HepG2 (cell line): Measurements from ENCODE around the gene PCSK6. TPM values are rescaled to one million over a fixed set of nuclear protein-coding genes. Genes with fewer than 3 reads are reported as not detected.
A peak's percentile ranks its signal among the peaks of the same experiment; 100 is the strongest.

ENCODE experiments used
- ARHGAP35 ChIP-seq: sonication (generic); formaldehyde crosslinking; IDR thresholded peaks from 2 replicates; pipeline ENCODE4 v1.9.0; 2022; ENCODE audit warnings: mild to moderate bottlenecking, inconsistent platforms, moderate library complexity, missing genetic modification reagents, borderline replicate concordance
- ATF2 ChIP-seq: sonication (generic); formaldehyde crosslinking; IDR thresholded peaks from 2 replicates; pipeline ENCODE4 v1.4.0; 2020; ENCODE audit warnings: missing genetic modification reagents
- BHLHE40 ChIP-seq: IDR thresholded peaks from 2 replicates; pipeline ENCODE4 v1.6.1; 2011; ENCODE audit warnings: low read length, improper control_type of control experiment
- CENPX ChIP-seq: sonication (generic); formaldehyde crosslinking; IDR thresholded peaks from 2 replicates; pipeline ENCODE4 v1.9.0; 2021; ENCODE audit warnings: mild to moderate bottlenecking, missing genetic modification reagents, moderate library complexity
- CHD2 ChIP-seq: IDR thresholded peaks from 2 replicates; pipeline ENCODE4 v1.6.1; 2011; ENCODE audit warnings: low read depth, low read length, improper control_type of control experiment
- EHMT2 ChIP-seq: fragments of 200-600 bp; sonication (generic); IDR thresholded peaks from 2 replicates; pipeline ENCODE4 v1.7.0; 2017; ENCODE audit warnings: antibody characterized with exemption, low read depth, low read length, borderline replicate concordance
- RAD21 ChIP-seq: fragments of 450-650 bp; formaldehyde crosslinking; IDR thresholded peaks from 2 replicates; pipeline ENCODE4 v1.5.0; 2020; ENCODE audit warnings: mild to moderate bottlenecking
- SP1 ChIP-seq, 2 experiments: fragments of 450-650 bp in 1 of 2; sonication (generic) in 1 of 2; formaldehyde crosslinking in 1 of 2; IDR thresholded peaks; 2 replicates each; pipeline versions ENCODE4 v1.4.0 to v1.6.1; 2016 to 2020; ENCODE audit warnings: missing genetic modification reagents in 1 of 2
- SP5 ChIP-seq: IDR thresholded peaks from 2 replicates; pipeline ENCODE4 v1.6.1; 2016; ENCODE audit warnings: low read depth, borderline replicate concordance
- SPEN ChIP-seq: sonication (generic); formaldehyde crosslinking; IDR thresholded peaks from 2 replicates; pipeline ENCODE4 v1.5.1; 2020; ENCODE audit warnings: low read depth, mild to moderate bottlenecking, missing genetic modification reagents
- ZBTB1 ChIP-seq: sonication (generic); formaldehyde crosslinking; IDR thresholded peaks from 2 replicates; pipeline ENCODE4 v1.4.0; 2020; ENCODE audit warnings: missing genetic modification reagents, borderline replicate concordance
- ZBTB33 ChIP-seq: sonication (generic); formaldehyde crosslinking; IDR thresholded peaks from 2 replicates; pipeline ENCODE4 v1.4.0; 2020; ENCODE audit warnings: missing genetic modification reagents
- ZBTB8A ChIP-seq: sonication (generic); formaldehyde crosslinking; IDR thresholded peaks from 2 replicates; pipeline ENCODE4 v1.4.0; 2020; ENCODE audit warnings: mild to moderate bottlenecking, low read depth, missing genetic modification reagents, borderline replicate concordance
- ZMAT3 ChIP-seq: sonication (generic); formaldehyde crosslinking; conservative IDR thresholded peaks from 2 replicates; pipeline ENCODE4 v1.7.0; 2021; ENCODE audit warnings: missing genetic modification reagents
- ZNF510 ChIP-seq: sonication (generic); formaldehyde crosslinking; IDR thresholded peaks from 2 replicates; pipeline ENCODE4 v1.4.0; 2020; ENCODE audit warnings: low read depth, mild to moderate bottlenecking, missing genetic modification reagents
- ZNF564 ChIP-seq: sonication (generic); formaldehyde crosslinking; IDR thresholded peaks from 2 replicates; pipeline ENCODE4 v1.8.1; 2023; ENCODE audit warnings: mild to moderate bottlenecking, missing genetic modification reagents
- ZNF674 ChIP-seq: sonication (generic); formaldehyde crosslinking; IDR thresholded peaks from 2 replicates; pipeline ENCODE4 v1.5.0; 2020; ENCODE audit warnings: low read depth, mild to moderate bottlenecking, missing genetic modification reagents
- ZNF766 ChIP-seq: sonication (generic); formaldehyde crosslinking; IDR thresholded peaks from 2 replicates; pipeline ENCODE4 v1.5.0; 2020; ENCODE audit warnings: missing genetic modification reagents, borderline replicate concordance
- ZNF775 ChIP-seq: sonication (generic); formaldehyde crosslinking; IDR thresholded peaks from 2 replicates; pipeline ENCODE4 v1.4.0; 2020; ENCODE audit warnings: missing genetic modification reagents, mild to moderate bottlenecking, moderate library complexity, borderline replicate concordance
- ZNF782 ChIP-seq: sonication (generic); formaldehyde crosslinking; IDR thresholded peaks from 2 replicates; pipeline ENCODE4 v1.4.0; 2020; ENCODE audit warnings: missing genetic modification reagents, mild to moderate bottlenecking, borderline replicate concordance
- ZNF83 ChIP-seq: sonication (generic); formaldehyde crosslinking; IDR thresholded peaks from 2 replicates; pipeline ENCODE4 v1.4.0; 2020; ENCODE audit warnings: missing genetic modification reagents, mild to moderate bottlenecking, borderline replicate concordance
- ZNF841 ChIP-seq: sonication (generic); formaldehyde crosslinking; IDR thresholded peaks from 2 replicates; pipeline ENCODE4 v1.8.1; 2023; ENCODE audit warnings: missing genetic modification reagents, borderline replicate concordance
- polyA plus RNA-seq, 8 experiments: library from polyadenylated mRNA; depleted of rRNA in 3 of 8; stranded (reverse) in 7 of 8; unstranded in 1 of 8; fragments of >200 nt; fragmentation: Illumina TruSeq in 4 of 8; extraction: Trizol in 4 of 8; gene quantifications; 2 replicates each; pipeline versions ENCODE4 v1.2.1 to v1.2.3, GENCODE V29; 2011 to 2016; ENCODE audit warnings: low read depth in 4 of 8, missing spikeins in 1 of 8, mixed read lengths in 1 of 8; ENCODE audit not compliant: insufficient read depth in 1 of 8
- total RNA-seq, 5 experiments: library from RNA; depleted of rRNA; stranded (reverse); fragments of >200 nt; fragmentation: Illumina TruSeq; extraction: Trizol; gene quantifications; 2 replicates each; pipeline ENCODE4 v1.2.3, GENCODE V29; 2016; ENCODE audit warnings: low read depth in 1 of 5
- TF ChIP-seq, protein P1 (sequence below): sonication (generic); formaldehyde crosslinking; IDR thresholded peaks from 2 replicates; pipeline ENCODE4 v1.5.1; 2020; ENCODE audit warnings: mild to moderate bottlenecking, moderate library complexity, missing genetic modification reagents
- TF ChIP-seq, protein P2 (sequence below): IDR thresholded peaks from 2 replicates; pipeline ENCODE4 v1.6.1; 2016; ENCODE audit warnings: mild to moderate bottlenecking, missing biosample characterization, missing genetic modification reagents

The PCSK6 gene
- total and polyA plus RNA-seq, 2 of the 13 experiments (the other 11 are each of a cell fraction or from before 2014, with no cell fraction given), result 56.5 to 155 TPM

GRCh38 chr15:101445562-101446517, 43.7 kb downstream of the PCSK6 start (continued):
- TF ChIP-seq ATF2, result peak; percentile 83
- no peak for TF ChIP-seq ZBTB1 (CRISPR knock-in tag)
- TF ChIP-seq ZNF564 (CRISPR knock-in tag), result no peak
- no peak for TF ChIP-seq BHLHE40
- no peak for TF ChIP-seq ZNF674 (CRISPR knock-in tag)
- TF ChIP-seq ZNF841 (CRISPR knock-in tag), result no peak
- no peak for TF ChIP-seq ARHGAP35 (CRISPR knock-in tag)
- TF ChIP-seq ZNF782 (CRISPR knock-in tag), result peak; percentile 72; the same call in 1 of the 2 replicates
- no peak for TF ChIP-seq RAD21 (CRISPR knock-in tag)
- TF ChIP-seq, protein P1, sequence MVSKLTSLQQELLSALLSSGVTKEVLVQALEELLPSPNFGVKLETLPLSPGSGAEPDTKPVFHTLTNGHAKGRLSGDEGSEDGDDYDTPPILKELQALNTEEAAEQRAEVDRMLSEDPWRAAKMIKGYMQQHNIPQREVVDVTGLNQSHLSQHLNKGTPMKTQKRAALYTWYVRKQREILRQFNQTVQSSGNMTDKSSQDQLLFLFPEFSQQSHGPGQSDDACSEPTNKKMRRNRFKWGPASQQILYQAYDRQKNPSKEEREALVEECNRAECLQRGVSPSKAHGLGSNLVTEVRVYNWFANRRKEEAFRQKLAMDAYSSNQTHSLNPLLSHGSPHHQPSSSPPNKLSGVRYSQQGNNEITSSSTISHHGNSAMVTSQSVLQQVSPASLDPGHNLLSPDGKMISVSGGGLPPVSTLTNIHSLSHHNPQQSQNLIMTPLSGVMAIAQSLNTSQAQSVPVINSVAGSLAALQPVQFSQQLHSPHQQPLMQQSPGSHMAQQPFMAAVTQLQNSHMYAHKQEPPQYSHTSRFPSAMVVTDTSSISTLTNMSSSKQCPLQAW (CRISPR knock-in tag), result peak; percentile 36; the same call in 1 of the 2 replicates
- TF ChIP-seq ZBTB8A (CRISPR knock-in tag), result no peak
- no peak for TF ChIP-seq CHD2
- no peak for TF ChIP-seq ZNF766 (CRISPR knock-in tag)
- no peak for TF ChIP-seq CENPX (CRISPR knock-in tag)
- peak; percentile 87 for TF ChIP-seq SP5
- peak; percentile 69; the same call in 1 of the 2 replicates for TF ChIP-seq ZMAT3 (CRISPR knock-in tag)
- TF ChIP-seq, protein P2, sequence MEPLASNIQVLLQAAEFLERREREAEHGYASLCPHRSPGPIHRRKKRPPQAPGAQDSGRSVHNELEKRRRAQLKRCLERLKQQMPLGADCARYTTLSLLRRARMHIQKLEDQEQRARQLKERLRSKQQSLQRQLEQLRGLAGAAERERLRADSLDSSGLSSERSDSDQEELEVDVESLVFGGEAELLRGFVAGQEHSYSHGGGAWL, result no peak
- TF ChIP-seq ZNF775 (CRISPR knock-in tag), result no peak
- no peak for TF ChIP-seq SP1 (IDR thresholded peaks at IDR 0.05)
- TF ChIP-seq SP1 (CRISPR knock-in tag; IDR thresholded peaks at IDR 0.05), result no peak
- TF ChIP-seq EHMT2, result peak; percentile 17; the same call in 1 of the 2 replicates
- peak; percentile 46; the same call in 1 of the 2 replicates for TF ChIP-seq SPEN
- TF ChIP-seq ZNF510 (CRISPR knock-in tag), result no peak
- TF ChIP-seq ZNF83, result no peak
- TF ChIP-seq ZBTB33 (CRISPR knock-in tag), result peak; percentile 37; the same call in 1 of the 2 replicates
